Stimulated activated CD4-positive, alpha-beta T cell treated with anti-CD3 and anti-CD28 coated beads, TNF-alpha, amount 100 ng/mL, for 48 hours (primary cell): ENCODE measurements around the gene RTL10.
A peak's percentile ranks its signal among the peaks of the same experiment; 100 is the strongest.

Source experiments
- DNase-seq, 3 donors: peaks; one replicate each; pipeline ENCODE4 v3.0.0-alpha.2; 2020; ENCODE audit warnings: low read depth in 3 of 3

The RTL10 gene

DNA sequence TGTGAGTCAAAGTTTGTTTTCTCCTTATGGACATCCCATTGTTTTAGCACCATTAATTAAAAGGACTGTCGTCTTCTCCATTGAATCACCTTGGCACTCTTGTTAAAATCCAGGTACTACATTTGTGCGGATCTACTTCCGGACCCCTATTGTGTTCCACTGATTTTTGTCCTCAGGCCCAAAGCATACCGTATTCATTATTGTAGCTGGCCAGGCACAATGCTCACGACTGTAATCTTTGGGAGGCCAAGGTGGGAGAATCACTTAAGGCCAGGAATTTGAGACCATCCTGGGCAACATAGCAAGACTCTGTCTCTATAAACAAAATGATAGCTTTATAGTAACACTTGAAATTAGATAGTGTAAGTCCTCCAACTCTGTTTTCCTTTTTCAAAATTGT lies 8.9 kb upstream of the RTL10 start:
- DNase-seq = no peak

DNA sequence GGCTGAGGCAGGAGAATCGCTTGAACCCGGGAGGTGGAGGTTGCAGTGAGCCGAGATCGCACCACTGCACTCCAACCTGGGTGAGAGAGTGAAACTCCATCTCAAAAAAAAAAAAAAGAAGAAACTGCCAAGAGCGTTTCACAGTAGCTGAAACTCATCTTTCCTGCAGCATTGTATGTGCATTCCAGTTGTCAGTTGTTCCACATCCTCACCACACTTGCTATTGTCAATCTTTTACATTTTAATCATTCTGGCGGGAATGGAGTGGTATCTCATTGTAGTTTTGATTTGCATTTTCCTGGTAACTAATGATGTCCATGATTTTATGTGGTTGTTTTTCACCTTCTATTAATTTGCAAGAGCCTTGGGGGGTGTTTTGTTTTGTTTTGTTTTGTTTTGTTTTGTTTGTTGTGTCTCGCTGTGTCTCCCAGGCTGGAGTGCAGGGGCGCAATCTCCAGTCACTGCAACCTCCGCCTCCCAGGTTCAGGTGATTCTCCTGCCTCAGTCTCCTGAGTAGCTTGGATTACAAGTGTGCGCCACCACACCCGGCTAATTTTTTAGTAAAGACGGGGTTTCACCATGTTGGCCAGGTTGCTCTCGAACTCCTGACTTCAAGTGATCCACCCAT lies 8.1 kb upstream of the RTL10 start:
- DNase-seq = no peak

DNA sequence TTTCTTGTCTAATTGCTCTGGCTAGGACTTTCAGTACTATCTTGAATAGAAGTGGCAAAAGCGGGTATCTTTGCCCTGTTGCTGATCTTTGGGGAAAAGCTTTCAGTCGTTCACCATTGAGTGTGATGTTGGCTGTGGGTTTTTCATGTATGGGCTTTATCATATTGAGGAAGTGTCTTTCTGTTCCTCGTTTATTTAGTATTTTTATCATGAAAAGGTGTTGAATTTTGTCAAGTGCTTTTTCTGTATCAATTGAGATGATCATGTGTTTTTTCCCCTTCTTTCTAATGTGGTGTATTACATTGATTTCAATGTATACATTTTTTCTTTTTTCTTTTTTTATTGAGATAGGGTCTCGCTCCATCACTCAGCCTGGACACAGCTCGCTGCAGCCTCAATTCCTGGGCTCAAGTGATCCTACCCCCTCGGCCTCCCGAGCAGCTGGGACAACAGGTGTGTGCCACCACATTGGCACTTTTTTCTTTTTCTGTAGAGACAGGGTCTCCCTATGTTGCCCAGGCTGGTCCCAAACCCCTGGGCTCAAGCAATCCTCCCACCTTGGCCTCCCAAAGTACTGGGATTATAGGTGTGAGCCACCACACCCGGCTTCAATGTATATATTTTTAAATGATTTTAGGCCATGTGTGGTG lies 5.3 kb upstream of the RTL10 start:
- no peak for DNase-seq

DNA sequence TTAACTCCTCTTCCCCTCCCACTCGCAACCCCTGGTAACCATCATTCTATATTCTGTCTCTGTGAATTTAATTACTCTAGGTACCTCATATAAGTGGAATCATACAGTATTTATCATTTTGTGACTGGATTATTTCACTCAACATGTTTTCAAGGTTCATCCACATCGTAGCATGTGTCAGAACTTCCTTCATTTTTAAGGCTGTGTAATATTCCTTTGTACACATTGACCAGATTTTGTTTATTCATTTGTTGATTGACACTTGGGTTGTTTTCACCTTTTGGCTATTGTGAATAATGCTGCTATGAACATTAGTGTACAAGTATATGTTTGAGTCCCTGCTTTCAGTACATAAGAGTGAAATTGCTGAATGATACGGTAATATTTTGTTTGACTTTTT lies 2.7 kb upstream of the RTL10 start:
- no peak for DNase-seq

DNA sequence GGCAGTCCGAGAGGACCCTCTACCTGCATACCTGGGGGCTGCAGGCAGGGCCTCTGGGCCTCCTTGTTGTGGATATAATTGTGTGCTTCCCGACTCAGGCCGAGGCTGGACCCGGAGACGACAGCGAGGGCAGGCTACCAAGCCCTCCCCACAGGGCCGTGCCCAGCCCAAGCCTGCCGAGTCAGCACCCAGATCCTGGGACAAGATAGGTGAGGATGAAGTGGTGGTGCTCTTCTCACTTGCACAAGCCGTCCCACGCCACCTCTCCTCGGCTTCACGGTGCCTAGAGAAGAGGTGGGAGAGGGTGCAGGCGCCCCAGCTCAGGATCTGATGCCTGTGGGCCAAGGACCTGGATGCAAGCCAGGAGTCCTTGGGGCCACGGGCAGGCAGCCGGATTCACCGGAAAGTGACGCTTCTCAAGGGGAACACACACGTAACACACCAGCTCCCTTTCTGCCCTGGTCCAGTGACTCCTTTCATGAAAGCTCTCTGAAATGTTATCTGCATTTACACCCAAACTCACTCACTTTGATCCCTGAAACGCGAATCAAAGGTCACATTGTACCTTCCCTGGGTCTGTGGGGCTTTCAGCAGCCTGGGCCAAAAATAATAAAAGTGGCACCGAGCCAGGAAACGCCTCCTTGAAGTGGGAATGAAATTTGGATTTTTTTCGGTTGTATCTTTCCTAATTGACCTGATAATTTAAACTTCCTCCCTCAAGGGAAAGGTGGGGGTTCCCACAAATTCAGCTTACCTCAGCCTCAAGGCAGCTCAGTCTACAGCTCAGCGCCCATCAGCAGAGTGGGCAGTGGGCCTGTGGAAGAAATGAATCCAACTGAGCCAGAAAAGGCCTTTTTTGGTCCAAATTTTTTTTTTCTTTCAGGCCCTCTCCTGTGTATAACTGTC lies 1.1 kb upstream of the RTL10 start:
- DNase-seq = peak; percentile 43 to 72 (median 61)

DNA sequence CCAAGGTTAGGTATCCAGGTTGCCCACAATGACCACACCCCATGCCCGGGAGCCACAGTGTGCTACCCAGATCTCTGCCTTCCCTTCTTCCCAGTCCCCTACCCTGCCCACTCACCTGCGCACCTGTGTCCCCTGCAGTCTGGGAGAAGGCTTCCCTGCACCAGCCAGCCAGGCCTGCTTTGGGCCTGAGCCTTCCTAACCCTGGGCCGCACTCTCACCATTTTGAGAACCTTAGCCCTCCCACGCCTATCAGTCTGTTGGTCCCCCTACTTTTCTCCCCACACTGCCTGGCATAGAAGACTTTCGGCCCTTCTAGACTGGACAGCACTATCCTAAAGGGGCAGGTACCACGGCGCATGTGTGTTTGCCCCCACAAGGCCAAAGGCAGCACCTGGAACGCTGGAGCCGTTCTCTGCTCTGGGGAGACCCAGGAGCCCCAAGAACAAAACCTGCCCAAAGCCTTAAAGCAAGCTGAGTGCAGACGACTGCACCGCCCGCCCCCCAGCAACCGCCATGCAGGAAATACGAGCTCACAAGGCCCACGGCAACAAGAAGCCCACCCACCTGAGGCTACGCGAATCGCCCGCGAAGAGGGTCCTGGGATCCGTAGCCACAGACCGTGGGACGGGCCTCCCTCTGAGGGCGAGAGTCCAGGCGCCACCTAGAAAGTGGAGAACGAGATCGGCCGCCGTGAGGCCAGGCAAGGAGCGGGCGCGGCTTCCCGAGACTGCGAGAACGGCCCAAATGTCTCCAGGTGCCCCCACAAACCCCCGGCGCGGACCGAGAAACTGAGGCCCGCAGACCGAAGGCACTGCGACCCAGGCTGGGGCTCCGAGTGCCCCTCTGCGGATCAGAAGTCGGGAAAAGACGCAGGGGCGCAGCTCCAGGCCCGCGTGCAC lies 546 bp downstream of the RTL10 start:
- DNase-seq = peak in 1 of 3 donors; percentile 12

DNA sequence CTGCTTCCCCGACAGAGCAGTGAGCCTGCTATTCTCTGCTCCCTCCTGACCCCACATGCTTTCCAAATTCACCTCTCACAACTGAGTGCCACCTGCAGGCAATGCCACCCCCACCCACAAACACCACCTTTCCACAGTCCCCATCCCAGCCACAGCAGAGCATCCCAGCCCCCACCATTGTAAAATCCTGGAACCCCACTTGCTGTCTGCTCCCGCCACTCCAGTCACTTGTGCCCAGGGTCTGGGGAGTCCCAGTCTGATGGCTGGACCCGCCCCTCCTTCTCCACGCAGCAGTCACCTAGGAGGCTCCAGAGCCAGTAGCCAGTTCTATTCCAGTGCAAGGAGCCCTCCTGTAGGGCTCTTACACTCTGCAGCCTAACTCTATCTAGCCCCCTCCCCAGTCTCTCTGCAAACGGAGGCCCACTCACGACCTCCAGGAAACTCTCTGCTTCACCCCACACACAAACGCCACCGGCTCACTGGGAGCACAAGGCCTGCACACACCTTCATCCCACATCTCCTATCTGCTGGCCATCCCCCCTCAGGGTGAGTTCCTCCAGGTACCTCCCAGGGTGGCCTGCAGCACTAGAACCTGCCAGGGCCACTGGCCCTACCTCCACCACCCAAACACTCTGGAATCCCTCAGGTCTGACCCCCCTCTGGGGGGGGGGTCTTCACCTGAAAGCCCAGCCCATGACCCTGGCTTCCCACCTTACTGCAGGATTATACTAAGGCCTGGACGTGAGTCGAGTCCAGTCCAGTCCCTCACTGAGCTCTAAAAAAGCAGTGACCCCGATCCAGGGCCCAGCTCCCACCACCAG lies 1.4 kb downstream of the RTL10 start:
- no peak for DNase-seq

DNA sequence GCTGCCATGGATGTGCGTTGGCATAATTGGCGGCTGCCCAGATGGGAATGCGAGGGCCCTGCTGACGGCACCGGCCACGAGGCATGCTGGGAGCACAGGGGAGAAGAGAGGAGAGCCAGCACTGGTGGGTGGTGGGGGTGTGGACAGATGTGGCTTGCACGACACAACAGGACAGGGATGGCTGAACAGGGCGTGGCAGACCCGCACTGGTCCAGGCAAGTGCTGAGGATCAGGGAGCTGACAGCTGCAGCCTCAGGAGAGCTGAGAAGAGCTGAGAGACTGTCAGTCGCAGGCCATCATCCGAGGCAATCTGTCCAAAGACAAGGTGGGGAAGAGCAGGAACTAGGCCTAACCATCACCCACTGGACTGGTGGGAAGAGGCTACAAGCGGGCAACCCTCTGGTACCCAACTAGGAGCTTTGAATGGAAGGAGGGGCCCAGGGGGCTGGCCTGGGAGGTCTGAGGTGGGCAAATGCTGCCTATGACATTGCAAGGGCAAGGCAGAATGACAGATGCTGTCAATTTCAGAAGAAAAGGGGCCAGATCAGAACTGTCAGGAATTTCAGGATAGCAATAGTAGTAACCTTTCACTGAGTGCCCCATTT lies 2.4 kb downstream of the RTL10 start:
- DNase-seq = no peak

DNA sequence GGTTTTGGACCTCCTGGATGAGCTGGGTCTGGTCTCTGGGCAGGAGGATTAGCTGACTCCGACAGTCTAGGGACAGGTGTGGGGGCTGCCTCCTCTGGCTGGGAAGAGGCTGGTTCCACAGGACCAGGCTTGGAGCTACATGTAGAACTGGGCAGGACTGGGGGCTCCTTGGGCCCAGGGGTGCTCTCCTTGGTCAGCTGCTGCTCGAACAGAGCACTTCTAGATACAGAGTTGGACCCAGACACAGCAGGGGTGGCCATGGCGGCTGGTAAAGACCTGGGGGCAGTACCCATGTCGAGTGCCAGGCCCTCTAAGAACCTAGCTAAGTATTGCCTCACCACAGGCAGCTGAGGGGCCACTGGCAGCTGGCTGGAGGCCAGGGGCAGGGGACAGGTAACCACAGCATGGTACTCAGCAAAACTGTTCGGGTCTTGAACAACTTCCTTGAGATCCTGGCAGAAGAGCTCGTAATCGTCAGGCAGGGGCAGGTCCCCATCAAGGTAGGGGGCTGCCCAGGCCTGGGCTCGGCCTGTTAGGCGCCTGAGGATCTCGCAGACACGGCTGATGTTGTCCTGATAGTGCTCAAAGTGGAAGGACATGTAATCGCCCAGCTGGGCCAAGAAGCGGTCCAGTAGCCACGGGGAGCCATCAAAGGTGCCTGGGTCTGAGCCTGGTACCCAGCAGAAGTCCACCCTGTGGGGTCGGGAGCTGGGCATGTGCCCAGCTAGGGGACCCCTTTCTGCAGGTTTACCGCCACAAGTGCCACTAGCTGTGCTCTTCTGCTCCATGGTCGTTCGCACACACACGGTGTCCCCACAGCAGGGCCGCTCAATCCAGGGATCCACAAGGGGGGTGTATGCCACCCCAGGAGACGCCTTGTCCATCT lies 3.1 kb downstream of the RTL10 start:
- no peak for DNase-seq

DNA sequence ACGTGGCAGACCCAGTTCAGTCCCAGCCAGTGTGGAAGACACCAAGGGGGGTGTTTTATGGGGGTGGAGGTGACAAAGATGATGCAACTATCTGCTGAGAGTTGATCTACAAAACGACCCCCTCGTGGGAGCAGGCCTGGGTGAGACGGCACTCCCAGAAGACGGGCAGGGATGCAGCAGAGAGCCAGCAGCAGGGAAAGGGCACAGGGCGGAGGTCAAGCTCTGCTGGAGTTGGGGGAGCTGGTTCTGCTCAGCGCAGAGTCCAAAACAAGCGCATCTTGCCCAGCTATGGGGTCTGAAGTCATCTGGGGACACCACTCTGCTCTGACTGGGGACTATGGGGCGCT lies 3.9 kb downstream of the RTL10 start:
- no peak for DNase-seq

DNA sequence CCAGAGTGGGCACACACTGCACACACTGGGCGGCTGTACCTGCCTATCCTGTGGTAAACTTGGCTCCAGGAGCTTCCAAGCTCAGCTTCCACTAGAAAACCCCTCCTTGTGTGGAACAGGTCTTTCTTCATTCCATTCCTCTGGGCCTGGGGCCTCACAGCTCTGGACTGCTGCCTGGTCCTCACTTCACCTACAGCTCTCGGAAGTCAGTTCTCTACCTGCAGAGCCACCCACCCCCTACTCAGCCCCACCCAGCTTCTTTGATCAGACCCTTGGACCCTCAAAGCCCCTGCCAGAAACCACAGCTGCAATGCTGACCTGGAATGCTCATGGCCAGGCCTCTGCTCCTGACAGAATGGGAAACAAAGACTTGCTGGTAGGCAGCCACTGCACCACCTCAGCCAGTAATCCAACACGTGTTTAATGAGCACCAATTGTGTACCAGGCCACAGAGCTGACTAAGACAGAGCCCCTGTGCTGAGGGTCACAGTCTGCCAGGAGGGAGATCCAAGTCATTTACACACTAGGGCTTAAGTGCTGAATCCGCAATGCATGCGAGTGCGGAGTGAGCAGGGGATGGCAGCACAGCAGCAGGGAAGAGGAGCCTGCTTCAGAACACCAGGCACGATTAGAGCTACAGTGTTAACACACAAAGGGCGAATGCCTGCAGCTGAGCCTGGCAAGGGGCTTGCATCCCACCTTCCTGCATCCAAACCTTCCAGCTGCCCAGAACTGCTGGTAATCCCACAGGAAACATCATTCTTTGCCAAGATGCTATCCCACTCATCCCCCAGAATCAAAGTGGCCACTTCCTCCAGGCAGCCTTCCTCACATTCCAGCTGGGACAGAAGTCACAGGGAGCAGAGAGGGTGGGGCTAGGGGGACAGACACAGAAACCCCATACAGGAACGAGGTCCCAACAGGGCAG lies 4.6 kb downstream of the RTL10 start:
- DNase-seq = no peak

DNA sequence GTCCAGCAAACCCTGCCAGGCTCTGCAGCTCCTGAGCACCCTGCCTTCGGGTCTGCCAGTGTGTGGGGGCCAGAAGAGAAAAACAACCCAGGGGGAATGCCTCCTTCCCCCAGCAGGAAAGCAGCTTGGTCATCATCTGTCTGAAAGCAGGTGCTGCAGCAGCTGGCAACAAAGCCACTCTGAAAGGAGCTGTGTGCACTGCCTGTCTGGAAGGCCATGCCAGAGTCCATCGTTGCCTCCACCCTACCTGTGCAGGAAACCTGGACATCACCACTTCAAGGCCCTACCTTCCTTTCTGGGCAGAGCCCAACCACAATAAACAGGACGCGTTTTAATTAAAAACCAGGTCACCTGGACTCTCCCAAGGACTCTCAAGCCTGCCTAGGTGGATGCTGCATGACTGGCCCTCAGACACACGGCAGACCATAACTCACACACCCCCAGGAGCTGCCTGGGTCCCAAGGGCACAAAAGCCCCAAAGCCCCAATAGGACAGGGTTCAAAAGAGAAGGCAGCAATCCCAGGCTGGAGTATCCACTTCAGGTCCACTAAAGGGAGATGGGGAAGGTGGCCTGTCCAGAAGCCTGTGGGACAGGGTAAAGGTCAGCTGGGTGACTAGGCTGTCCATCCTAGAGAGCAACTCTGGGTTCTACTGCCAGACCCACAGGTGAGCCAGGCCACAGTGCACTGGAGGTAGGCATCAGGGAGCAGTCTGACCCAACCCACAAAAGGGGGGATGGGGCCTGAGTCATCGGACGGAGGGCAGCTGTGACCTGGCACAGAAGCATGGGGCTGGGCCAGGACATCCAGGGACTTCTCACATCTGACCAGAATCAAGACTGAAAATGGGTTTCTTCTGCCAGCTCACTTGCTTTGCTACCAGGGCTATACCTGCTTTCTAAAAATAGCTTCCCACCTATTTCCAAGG lies 6.1 kb downstream of the RTL10 start:
- no peak for DNase-seq

DNA sequence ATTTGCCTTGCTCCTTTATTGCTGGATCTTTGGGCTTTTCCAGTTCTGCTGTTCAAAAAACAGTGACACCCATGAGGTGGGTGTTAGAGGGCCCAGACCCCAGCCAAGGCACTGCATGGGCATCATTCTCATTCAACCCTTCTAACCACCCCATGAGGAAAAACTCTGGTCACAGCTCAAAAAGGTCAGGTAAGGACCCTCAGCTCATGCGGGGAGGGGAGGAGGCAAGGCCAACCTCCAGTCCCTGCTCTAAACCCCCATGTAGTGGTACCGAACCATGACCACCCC lies 7.4 kb downstream of the RTL10 start:
- DNase-seq = no peak

DNA sequence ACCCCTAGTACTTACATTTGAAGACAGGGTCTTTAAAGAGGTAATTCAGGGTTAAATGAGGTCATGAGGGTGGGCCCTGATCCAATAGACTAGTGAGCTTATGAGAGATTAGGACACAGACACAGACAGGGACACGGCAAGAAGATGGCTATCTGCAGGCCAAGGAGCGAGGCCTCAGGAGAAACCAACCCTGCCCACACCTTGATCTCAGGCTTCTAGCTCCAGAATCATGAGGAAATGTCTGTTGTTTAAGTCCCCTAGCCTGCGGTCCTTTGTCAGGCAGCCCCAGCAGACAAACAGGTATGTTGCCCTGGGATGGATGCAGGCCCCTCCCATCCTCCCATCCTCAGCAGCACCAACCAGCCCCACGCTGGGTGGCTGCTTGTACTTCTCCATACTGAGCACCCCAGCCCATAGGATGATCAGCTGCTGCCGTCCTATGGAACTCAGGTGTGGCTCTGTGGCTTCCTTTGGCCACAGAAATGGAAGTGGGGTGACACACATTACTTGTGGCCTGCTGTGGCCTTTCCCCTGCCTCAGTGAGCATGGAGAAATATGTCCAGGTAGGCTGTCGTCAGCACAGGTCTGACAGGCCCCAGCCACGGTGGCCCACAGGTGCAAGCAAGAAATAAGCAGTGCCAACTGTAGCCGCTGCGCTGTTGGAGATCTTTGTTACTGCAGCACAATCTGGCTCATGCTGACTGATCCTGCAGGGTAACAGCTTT lies 7.9 kb downstream of the RTL10 start:
- DNase-seq = no peak

DNA sequence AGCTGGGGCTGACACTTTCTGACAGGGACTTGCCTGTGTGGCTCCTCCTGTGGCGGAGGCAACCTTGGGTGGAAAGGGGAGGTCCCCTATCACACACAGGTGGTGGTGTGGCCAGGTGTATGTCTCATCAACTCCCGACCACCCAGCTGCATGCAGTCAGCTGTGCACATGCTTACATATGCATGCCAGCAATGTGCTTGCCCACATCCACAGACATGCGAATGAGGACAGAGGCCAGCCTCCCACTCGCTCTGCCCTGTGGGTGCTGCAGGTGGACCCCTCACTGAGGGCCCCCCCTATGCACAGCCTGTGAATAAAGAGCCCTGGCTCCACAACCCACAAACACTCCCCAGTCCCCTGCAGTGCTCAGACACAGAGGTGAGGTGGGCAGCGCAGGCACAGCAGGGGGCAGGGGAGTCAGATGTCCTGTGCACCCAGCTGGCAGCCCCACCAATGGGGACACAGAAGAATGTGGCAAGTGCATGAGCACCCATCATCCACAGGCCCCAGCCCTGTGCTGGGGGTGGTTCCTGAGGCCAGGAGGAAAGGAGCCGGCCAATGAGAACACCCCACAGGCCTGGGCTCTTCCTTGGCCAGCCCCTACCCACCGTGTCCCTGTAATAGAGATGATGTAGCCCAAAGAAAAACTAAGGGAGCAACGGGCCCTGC lies 9.5 kb downstream of the RTL10 start:
- DNase-seq = no peak

DNA sequence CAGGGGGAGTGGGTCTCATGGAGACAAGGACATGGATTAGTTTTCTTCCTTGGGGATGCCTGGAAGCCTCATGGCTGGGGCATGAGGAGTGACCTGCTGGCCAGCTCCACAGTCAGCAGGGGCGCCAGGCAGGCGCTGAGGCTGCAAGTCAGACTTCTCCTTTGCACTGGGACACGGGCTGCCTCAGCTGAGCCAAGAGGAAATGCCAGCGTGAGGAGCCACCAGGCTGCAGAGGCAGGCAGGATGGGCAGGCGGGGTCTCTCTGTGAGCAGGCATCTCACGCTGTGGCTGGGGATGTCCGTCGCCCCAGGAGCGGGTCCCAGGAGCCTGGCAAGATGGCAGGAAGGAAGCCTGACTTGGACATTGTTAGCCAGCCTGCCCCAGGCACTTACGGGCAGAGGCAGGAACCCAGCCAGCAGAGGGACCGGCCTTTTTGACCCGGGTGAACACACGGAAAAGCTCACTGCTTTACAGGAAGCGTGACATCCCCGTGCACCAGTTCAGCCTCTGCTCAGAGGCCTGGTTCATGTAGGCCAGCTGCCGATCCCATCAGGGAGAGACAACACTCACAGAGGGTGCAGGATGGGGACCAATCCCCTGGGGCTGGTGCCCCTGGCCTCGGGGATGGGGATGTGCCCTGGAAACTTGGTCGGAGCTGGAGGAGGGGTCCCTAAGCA lies 10.2 kb downstream of the RTL10 start:
- no peak for DNase-seq
